AG08395 (cell line): ENCODE measurements around the gene SAMHD1.
A peak's percentile ranks its signal among the peaks of the same experiment; 100 is the strongest.
"Not testable (repeated sequence)": the region's sequence is repeated elsewhere in the genome, so short reads cannot be mapped to it uniquely, and the experiment has no call there.

Source experiments
- DNase-seq: peaks from one replicate; pipeline ENCODE4 v3.0.0; 2012; ENCODE audit warnings: mixed read lengths, low spot score

The SAMHD1 gene

GRCh38 chr20:36916199-36916598 lies 35.3 kb downstream of the SAMHD1 start:
- DNase-seq, result no peak

- peak; percentile 10 for DNase-seq
These were observed 42.9 kb downstream of the SAMHD1 start for GRCh38 chr20:36908603-36909002.

- DNase-seq, result not testable (repeated sequence)
These were observed 45.4 kb downstream of the SAMHD1 start for GRCh38 chr20:36906086-36906485.

GRCh38 chr20:36905566-36905965 lies 45.9 kb downstream of the SAMHD1 start:
- not testable (repeated sequence) for DNase-seq

- no peak for DNase-seq
These were observed 46.8 kb downstream of the SAMHD1 start for GRCh38 chr20:36904690-36905089.

- no peak for DNase-seq
These were observed 56.5 kb downstream of the SAMHD1 start for GRCh38 chr20:36895036-36895435.

- DNase-seq, result no peak
These were observed 57.7 kb downstream of the SAMHD1 start for GRCh38 chr20:36893801-36894200.

- DNase-seq, result no peak
These were observed 60.3 kb downstream of the SAMHD1 start for GRCh38 chr20:36891211-36891610.

- no peak for DNase-seq
These were observed 60.9 kb downstream of the SAMHD1 start for GRCh38 chr20:36890586-36890985.

GRCh38 chr20:36888880-36889516 lies 62.5 kb downstream of the SAMHD1 start:
- DNase-seq, result no peak

GRCh38 chr20:36887752-36888090 lies 63.8 kb downstream of the SAMHD1 start:
- DNase-seq, result peak; percentile 40

GRCh38 chr20:36886859-36887751 lies 64.4 kb downstream of the SAMHD1 start:
- peak; percentile 90 for DNase-seq

- no peak for DNase-seq
These were observed 66.2 kb downstream of the SAMHD1 start for GRCh38 chr20:36885356-36885755.

- no peak for DNase-seq
These were observed 67.5 kb downstream of the SAMHD1 start for GRCh38 chr20:36883977-36884535.

- DNase-seq, result no peak
These were observed 69.6 kb downstream of the SAMHD1 start for GRCh38 chr20:36881888-36882287.

- no peak for DNase-seq
These were observed 70.2 kb downstream of the SAMHD1 start for GRCh38 chr20:36881331-36881730.

- no peak for DNase-seq
These were observed 70.7 kb downstream of the SAMHD1 start for GRCh38 chr20:36880741-36881250.

GRCh38 chr20:36878941-36879340 lies 72.6 kb downstream of the SAMHD1 start:
- no peak for DNase-seq

GRCh38 chr20:36876473-36876833 lies 75.1 kb downstream of the SAMHD1 start:
- no peak for DNase-seq

GRCh38 chr20:36875702-36876472 lies 75.6 kb downstream of the SAMHD1 start, which contains the start of gene TLDC2:
TSS of gene TLDC2 (plus strand) at chr20:36876138. CDS start at chr20:36876175, 37 bp downstream.
- DNase-seq, result no peak

- DNase-seq, result not testable (repeated sequence)
These were observed 76.4 kb downstream of the SAMHD1 start for GRCh38 chr20:36875093-36875492.
